Tibial nerve (tissue), 4 donors: Measurements from ENCODE around the gene IGLON5. TPM values are rescaled to one million over a fixed set of nuclear protein-coding genes. Genes with fewer than 3 reads are reported as not detected.

Experiments
- DNase-seq, 2 donors: peaks; one replicate each; pipeline ENCODE4 v3.0.0-alpha.2; 2019; ENCODE audit warnings: low spot score in 2 of 2
- H3K27ac ChIP-seq, 4 donors: fragments of 200-600 bp; sonication (generic) in 3 of 4; one replicate each; pipeline ENCODE4 v1.5.1; 2017 to 2019; ENCODE audit warnings: mild to moderate bottlenecking in 1 of 4
- H3K27me3 ChIP-seq, 2 donors: fragments of 200-600 bp; sonication (generic) in 1 of 2; one replicate each; pipeline versions ENCODE4 v1.5.1 to v1.6.0; 2017 to 2019
- H3K36me3 ChIP-seq, 3 donors: fragments of 200-600 bp; sonication (generic); one replicate each; pipeline ENCODE4 v1.5.1; 2018 to 2019
- H3K4me1 ChIP-seq, 4 donors: fragments of 200-600 bp; sonication (generic) in 3 of 4; one replicate each; pipeline ENCODE4 v1.5.1; 2017 to 2019
- H3K4me3 ChIP-seq, 4 donors: fragments of 200-600 bp; sonication (generic) in 3 of 4; one replicate each; pipeline ENCODE4 v1.5.1; 2017 to 2019; ENCODE audit warnings: mild to moderate bottlenecking in 1 of 4, moderate library complexity in 1 of 4
- H3K9me3 ChIP-seq, 4 donors: fragments of 200-600 bp; sonication (generic) in 3 of 4; one replicate each; pipeline ENCODE4 v1.5.1; 2017 to 2019
- EP300 ChIP-seq, 2 donors: sonication (generic); formaldehyde crosslinking; IDR thresholded peaks; one replicate each; pipeline ENCODE4 v1.6.1; 2017; ENCODE audit warnings: antibody characterized with exemption in 2 of 2, mild to moderate bottlenecking in 1 of 2
- POLR2A ChIP-seq, 2 donors: fragments of 450-650 bp; IDR thresholded peaks; one replicate each; pipeline ENCODE4 v1.6.1; 2017; ENCODE audit warnings: antibody characterized with exemption in 2 of 2, mild to moderate bottlenecking in 2 of 2, moderate library complexity in 2 of 2
- WGBS, 2 donors: methylation state at CpG; one replicate each; pipeline ENCODE4 v1.1.5; 2018; 5-methylcytosine and 5-hydroxymethylcytosine counted together
- total RNA-seq, 4 donors: library from RNA; depleted of rRNA; stranded (reverse); fragments of >200 nt; gene quantifications; one replicate each; pipeline ENCODE4 v1.1.0, GENCODE V29; 2016
- TF ChIP-seq, protein P1 (sequence below), 5 experiments: fragments of 200-600 bp in 3 of 5; fragments of 450-650 bp in 2 of 5; sonication (generic) in 3 of 5; IDR thresholded peaks; one replicate each; pipeline ENCODE4 v1.5.1; 2016 to 2019; ENCODE audit warnings: antibody characterized with exemption in 5 of 5, mild to moderate bottlenecking in 3 of 5, moderate library complexity in 2 of 5

Gene IGLON5
- total RNA-seq, 4 donors from 2014 or later = 0.30 TPM; not detected in 3

DNA sequence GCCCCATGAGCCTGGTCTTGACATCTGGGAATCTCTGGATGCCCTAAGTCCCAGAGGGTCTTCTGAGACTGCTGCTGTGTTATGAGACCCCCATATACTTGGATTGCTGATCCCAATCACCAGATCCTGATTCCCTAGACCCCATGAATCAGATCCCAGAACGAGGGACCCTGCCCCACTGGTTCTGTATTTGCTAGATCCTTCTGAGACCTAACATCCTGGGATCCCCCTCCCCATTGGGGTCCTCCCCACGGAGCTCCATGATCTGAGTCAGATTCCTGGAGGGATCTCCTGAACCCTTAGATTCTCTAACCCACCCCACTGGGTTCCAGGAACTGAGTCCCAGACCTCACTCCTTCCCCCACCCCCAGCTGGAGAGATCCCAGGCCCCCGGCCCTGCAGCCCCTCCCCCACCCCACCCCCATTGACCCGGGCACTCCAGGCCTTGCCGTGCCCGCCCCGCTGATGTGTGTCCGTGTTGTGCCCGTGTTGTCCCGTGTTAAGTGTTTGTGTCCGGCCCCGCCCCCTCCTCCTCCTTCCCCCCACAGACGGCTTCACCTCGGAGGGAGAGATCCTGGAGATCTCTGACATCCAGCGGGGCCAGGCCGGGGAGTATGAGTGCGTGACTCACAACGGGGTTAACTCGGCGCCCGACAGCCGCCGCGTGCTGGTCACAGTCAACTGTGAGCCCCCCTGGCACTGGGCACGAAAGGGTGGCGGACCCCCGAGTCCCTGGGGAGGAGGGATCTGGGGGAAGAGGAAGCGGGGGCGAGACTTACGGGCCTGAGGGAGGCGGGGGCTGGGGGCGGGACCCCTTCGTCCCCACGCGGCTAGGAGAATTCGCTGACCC, 15.0 kb downstream of the IGLON5 start:
- DNase-seq = no peak
- 20 to 33% methylated on average over 9 to 24 of the region's 36 CpGs for WGBS, 2 donors
- Histone ChIP-seq H3K36me3 (peaks cover 0 to 14% (median 0%) of the 10 kb centered on the region in 3 donors), H3K27ac (no peak overlapping the region), H3K4me3 (no peak overlapping the region), H3K9me3 (no peaks in the 10 kb centered on the region), H3K4me1 (peaks cover 0 to 16% (median 6%) of the 10 kb centered on the region in 4 donors), H3K27me3 (peaks cover 0 to 76% of the 10 kb centered on the region in 2 donors)
- no peak for TF ChIP-seq EP300 (IDR thresholded peaks at IDR 0.05)
- no peak for TF ChIP-seq POLR2A (IDR thresholded peaks at IDR 0.05)
- TF ChIP-seq, protein P1, sequence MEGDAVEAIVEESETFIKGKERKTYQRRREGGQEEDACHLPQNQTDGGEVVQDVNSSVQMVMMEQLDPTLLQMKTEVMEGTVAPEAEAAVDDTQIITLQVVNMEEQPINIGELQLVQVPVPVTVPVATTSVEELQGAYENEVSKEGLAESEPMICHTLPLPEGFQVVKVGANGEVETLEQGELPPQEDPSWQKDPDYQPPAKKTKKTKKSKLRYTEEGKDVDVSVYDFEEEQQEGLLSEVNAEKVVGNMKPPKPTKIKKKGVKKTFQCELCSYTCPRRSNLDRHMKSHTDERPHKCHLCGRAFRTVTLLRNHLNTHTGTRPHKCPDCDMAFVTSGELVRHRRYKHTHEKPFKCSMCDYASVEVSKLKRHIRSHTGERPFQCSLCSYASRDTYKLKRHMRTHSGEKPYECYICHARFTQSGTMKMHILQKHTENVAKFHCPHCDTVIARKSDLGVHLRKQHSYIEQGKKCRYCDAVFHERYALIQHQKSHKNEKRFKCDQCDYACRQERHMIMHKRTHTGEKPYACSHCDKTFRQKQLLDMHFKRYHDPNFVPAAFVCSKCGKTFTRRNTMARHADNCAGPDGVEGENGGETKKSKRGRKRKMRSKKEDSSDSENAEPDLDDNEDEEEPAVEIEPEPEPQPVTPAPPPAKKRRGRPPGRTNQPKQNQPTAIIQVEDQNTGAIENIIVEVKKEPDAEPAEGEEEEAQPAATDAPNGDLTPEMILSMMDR (IDR thresholded peaks at IDR 0.05) = no peak

- TF ChIP-seq, protein P1 (IDR thresholded peaks at IDR 0.05) = peak in 1 of 5 experiments; percentile 15
- no peak for TF ChIP-seq POLR2A (IDR thresholded peaks at IDR 0.05)
- TF ChIP-seq EP300 (IDR thresholded peaks at IDR 0.05) = no peak
- Histone ChIP-seq H3K4me3 (peak overlapping the region in 1 of 4 donors; percentile 30), H3K36me3 (peaks cover 0 to 23% (median 0%) of the 10 kb centered on the region in 3 donors), H3K27ac (no peak overlapping the region), H3K9me3 (no peaks in the 10 kb centered on the region), H3K27me3 (peaks cover 0 to 76% of the 10 kb centered on the region in 2 donors), H3K4me1 (peaks cover 0 to 16% (median 6%) of the 10 kb centered on the region in 4 donors)
- WGBS, 2 donors = 3 to 5% methylated on average over 53 to 68 of the region's 75 CpGs
- no peak for DNase-seq
Measured at GRCh38 chr19:51327066-51328001, 15.9 kb downstream of the IGLON5 start.

GRCh38 chr19:51329411-51329810, 18.0 kb downstream of the IGLON5 start:
- Histone ChIP-seq H3K27me3 (peaks cover 0 to 60% of the 10 kb centered on the region in 2 donors), H3K4me3 (no peak overlapping the region), H3K27ac (no peak overlapping the region), H3K36me3 (peaks cover 0 to 31% (median 0%) of the 10 kb centered on the region in 3 donors), H3K4me1 (peaks cover 0 to 16% (median 6%) of the 10 kb centered on the region in 4 donors), H3K9me3 (no peaks in the 10 kb centered on the region)
- TF ChIP-seq EP300 (IDR thresholded peaks at IDR 0.05) (no peak), POLR2A (IDR thresholded peaks at IDR 0.05) (no peak)
- TF ChIP-seq, protein P1 (IDR thresholded peaks at IDR 0.05) = no peak
- DNase-seq = no peak
- 85 to 97% methylated on average over 5 of the region's 5 CpGs for WGBS, 2 donors

GRCh38 chr19:51330366-51330765, 18.9 kb downstream of the IGLON5 start:
- Histone ChIP-seq H3K36me3 (peaks cover 0 to 31% (median 0%) of the 10 kb centered on the region in 3 donors), H3K4me1 (peaks cover 0 to 16% (median 6%) of the 10 kb centered on the region in 4 donors), H3K9me3 (no peaks in the 10 kb centered on the region), H3K27me3 (peaks cover 0 to 50% of the 10 kb centered on the region in 2 donors), H3K27ac (no peak overlapping the region), H3K4me3 (no peak overlapping the region)
- TF ChIP-seq POLR2A (IDR thresholded peaks at IDR 0.05) (no peak), EP300 (IDR thresholded peaks at IDR 0.05) (no peak)
- TF ChIP-seq, protein P1 (IDR thresholded peaks at IDR 0.05) = no peak
- 94 to 97% methylated on average over 4 of the region's 4 CpGs for WGBS, 2 donors
- no peak for DNase-seq
